IMR-90 (cell line): Measurements from ENCODE around the gene CNDP1. TPM values are rescaled to one million over a fixed set of nuclear protein-coding genes. Genes with fewer than 3 reads are reported as not detected.

Source experiments
- ATAC-seq: fragments of 200-7000 bp; cut with Tn5 transposase; 2 replicates; pipeline ENCODE4 v1.9.1; 2020; ENCODE audit warnings: low read depth, mild to moderate bottlenecking, moderate library complexity
- BruUV-seq: library from RNA; stranded (reverse); fragments of 400-500 nt; replicated peaks from 2 replicates; lab custom pipeline; 2021; lab: Mats Ljungman, UMichigan
- CTCF ChIA-PET: fragments of 300-600 bp; formaldehyde crosslinking; extraction: SDS; loops from one replicate; lab custom pipeline; 2021; ENCODE audit warnings: antibody characterized with exemption; lab: Yijun Ruan, JAX
- POLR2A ChIA-PET: fragments of 300-600 bp; sonication (Branson Sonifier 250); formaldehyde crosslinking; loops from one replicate; lab custom pipeline; 2022; ENCODE audit warnings: antibody characterized with exemption; ENCODE audit not compliant: unreplicated experiment; lab: Charles Lee
- DNase-seq: peaks from one replicate; pipeline ENCODE4 v3.0.0; 2013
- H2AFZ ChIP-seq: replicated peaks from 2 replicates; pipeline ENCODE3; 2013; ENCODE audit warnings: low read length, mild to moderate bottlenecking; ENCODE audit not compliant: poor library complexity
- H2AK5ac ChIP-seq: 2 replicates; pipeline ENCODE4 v1.6.1; 2013; ENCODE audit warnings: low read depth, low read length, inconsistent platforms
- H2AK9ac ChIP-seq: replicated peaks from 2 replicates; pipeline ENCODE3; 2013; ENCODE audit warnings: mild to moderate bottlenecking, low read depth, low read length, moderate library complexity; ENCODE audit not compliant: poor library complexity
- H2BK120ac ChIP-seq: 2 replicates; pipeline ENCODE4 v1.6.1; 2013; ENCODE audit warnings: low read depth, low read length, inconsistent platforms
- H2BK15ac ChIP-seq: 3 replicates; pipeline ENCODE4 v1.6.1; 2013; ENCODE audit warnings: low read depth, low read length, inconsistent platforms
- H2BK20ac ChIP-seq: 2 replicates; pipeline ENCODE4 v1.6.1; 2013; ENCODE audit warnings: low read depth, mild to moderate bottlenecking, inconsistent platforms, low read length, moderate library complexity
- H2BK5ac ChIP-seq: 2 replicates; pipeline ENCODE4 v1.6.1; 2013; ENCODE audit warnings: mild to moderate bottlenecking, low read depth, low read length, inconsistent platforms; ENCODE audit not compliant: poor library complexity, severe bottlenecking
- H3K14ac ChIP-seq: replicated peaks from 2 replicates; pipeline ENCODE4 v1.6.1; 2013; ENCODE audit warnings: low read depth, low read length, inconsistent platforms
- H3K18ac ChIP-seq: 2 replicates; pipeline ENCODE4 v1.6.1; 2013; ENCODE audit warnings: low read depth, low read length, control low read depth
- H3K23ac ChIP-seq: 2 replicates; pipeline ENCODE4 v1.6.1; 2013; ENCODE audit warnings: low read depth, low read length, inconsistent platforms
- H3K27ac ChIP-seq: 2 replicates; pipeline ENCODE4 v1.5.1; 2013; ENCODE audit warnings: mild to moderate bottlenecking, control low read depth, low read length; ENCODE audit not compliant: insufficient read depth
- H3K27me3 ChIP-seq: 2 replicates; pipeline ENCODE4 v1.6.1; 2013; ENCODE audit warnings: low read length; ENCODE audit not compliant: control insufficient read depth, insufficient read depth
- H3K36me3 ChIP-seq: 2 replicates; pipeline ENCODE4 v1.6.1; 2013; ENCODE audit warnings: low read length, mixed read lengths; ENCODE audit not compliant: control insufficient read depth, insufficient read depth
- H3K4ac ChIP-seq: 2 replicates; pipeline ENCODE4 v1.6.1; 2013; ENCODE audit warnings: low read depth, low read length, inconsistent platforms
- H3K4me1 ChIP-seq: 2 replicates; pipeline ENCODE4 v1.6.1; 2013; ENCODE audit warnings: low read length, mixed read lengths; ENCODE audit not compliant: control insufficient read depth, insufficient read depth
- H3K4me2 ChIP-seq: 2 replicates; pipeline ENCODE4 v1.6.1; 2013; ENCODE audit warnings: low read depth, mild to moderate bottlenecking, control low read depth, low read length, moderate library complexity
- H3K4me3 ChIP-seq: 2 replicates; pipeline ENCODE4 v1.5.1; 2013; ENCODE audit warnings: low read depth, mild to moderate bottlenecking, control low read depth, low read length, moderate library complexity; ENCODE audit not compliant: insufficient read depth
- H3K56ac ChIP-seq: 2 replicates; pipeline ENCODE4 v1.6.1; 2013; ENCODE audit warnings: low read length, inconsistent platforms; ENCODE audit not compliant: insufficient read depth; ENCODE audit errors: extremely low read depth
- H3K79me1 ChIP-seq, 2 experiments: 2 replicates each; pipeline ENCODE4 v1.6.1; 2013; ENCODE audit warnings: low read length in 2 of 2, inconsistent platforms in 1 of 2, low read depth in 1 of 2
- H3K9ac ChIP-seq: 2 replicates; pipeline ENCODE4 v1.6.1; 2013; ENCODE audit warnings: low read depth, low read length, control low read depth
- H3K9me1 ChIP-seq: 2 replicates; pipeline ENCODE4 v1.6.1; 2013; ENCODE audit warnings: low read length, inconsistent platforms; ENCODE audit not compliant: insufficient read depth
- H3K9me3 ChIP-seq: 2 replicates; pipeline ENCODE4 v1.6.1; 2013; ENCODE audit warnings: low read length; ENCODE audit not compliant: control insufficient read depth, insufficient read depth
- H4K20me1 ChIP-seq: 2 replicates; pipeline ENCODE4 v1.6.1; 2013; ENCODE audit warnings: low read length, inconsistent platforms; ENCODE audit not compliant: insufficient read depth
- H4K5ac ChIP-seq: 2 replicates; pipeline ENCODE4 v1.6.1; 2013; ENCODE audit warnings: mild to moderate bottlenecking, low read depth, low read length, control low read depth
- H4K8ac ChIP-seq, 2 experiments: 2 replicates each; pipeline ENCODE4 v1.6.1; 2013; ENCODE audit warnings: low read depth in 2 of 2, low read length in 2 of 2, control low read depth in 1 of 2, inconsistent platforms in 1 of 2
- H4K91ac ChIP-seq: 2 replicates; pipeline ENCODE4 v1.6.1; 2013; ENCODE audit warnings: low read depth, low read length, inconsistent platforms; ENCODE audit not compliant: insufficient read depth
- CEBPB ChIP-seq: IDR thresholded peaks from 2 replicates; pipeline ENCODE4 v1.6.1; 2012; ENCODE audit warnings: low read depth, low read length, improper control_type of control experiment
- ELK1 ChIP-seq: fragments of 150-350 bp; IDR thresholded peaks from 2 replicates; pipeline ENCODE4 v1.6.1; 2016; ENCODE audit warnings: low read depth, mild to moderate bottlenecking, low read length, moderate library complexity, borderline replicate concordance
- MAFK ChIP-seq: IDR thresholded peaks from 2 replicates; pipeline ENCODE4 v1.6.1; 2012; ENCODE audit warnings: low read depth, low read length, improper control_type of control experiment
- MAZ ChIP-seq: IDR thresholded peaks from 2 replicates; pipeline ENCODE4 v1.6.1; 2012; ENCODE audit warnings: low read depth, mild to moderate bottlenecking, low read length, improper control_type of control experiment, moderate library complexity, borderline replicate concordance
- NFE2L2 ChIP-seq: fragments of 150-350 bp; IDR thresholded peaks from 2 replicates; pipeline ENCODE4 v1.6.1; 2016; ENCODE audit warnings: low read depth, mild to moderate bottlenecking, low read length
- POLR2A ChIP-seq: IDR thresholded peaks from 2 replicates; pipeline ENCODE4 v1.6.1; 2012; ENCODE audit warnings: mild to moderate bottlenecking, low read depth, low read length
- RAD21 ChIP-seq: IDR thresholded peaks from 2 replicates; pipeline ENCODE4 v1.6.1; 2012; ENCODE audit warnings: low read length, improper control_type of control experiment
- RCOR1 ChIP-seq: IDR thresholded peaks from 2 replicates; pipeline ENCODE4 v1.6.1; 2012; ENCODE audit warnings: mild to moderate bottlenecking, low read length, improper control_type of control experiment; ENCODE audit not compliant: insufficient replicate concordance
- RFX5 ChIP-seq: IDR thresholded peaks from 2 replicates; pipeline ENCODE4 v1.8.0; 2012; ENCODE audit warnings: low read depth, mild to moderate bottlenecking, low read length, moderate library complexity
- SMC3 ChIP-seq: fragments of 150-350 bp; IDR thresholded peaks from 2 replicates; pipeline ENCODE4 v1.6.1; 2016; ENCODE audit warnings: low read depth, mild to moderate bottlenecking, antibody characterized with exemption, low read length, moderate library complexity
- WGBS, 2 experiments: methylation state at CpG; one replicate each; pipeline versions ENCODE4 v1.1.5 to v1.1.7; 2013; ENCODE audit warnings: missing lambda C conversion rate in 2 of 2; ENCODE audit not compliant: insufficient read length in 1 of 2; ENCODE audit errors: extremely low coverage in 2 of 2; 5-methylcytosine and 5-hydroxymethylcytosine counted together
- dilution Hi-C: fragments of 300-500 bp; cut with HindIII; formaldehyde crosslinking; loops from one replicate; pipeline ENCODE4 v1.14.3; 2018; ENCODE audit warnings: low sequenced_read_pairs; ENCODE audit not compliant: unreplicated experiment
- in situ Hi-C: fragments of 300-500 bp; cut with MboI; formaldehyde crosslinking; loops from 3 replicates; pipeline ENCODE4 v1.14.3; 2019; ENCODE audit warnings: low sequenced_read_pairs, inconsistent platforms, mixed read lengths
- intact Hi-C: fragments of 100-400 bp; cut with micrococcal nuclease; formaldehyde crosslinking; loops from 2 replicates; pipeline ENCODE4 v1.10.0; 2022
- polyA plus RNA-seq, 3 experiments: library from polyadenylated mRNA; depleted of rRNA; stranded (reverse); fragments of >200 nt; gene quantifications; 2 replicates each; pipeline ENCODE4 v1.2.3, GENCODE V29; 2012; ENCODE audit warnings: low replicate concordance in 1 of 3
- total RNA-seq: library from RNA; depleted of rRNA; stranded (reverse); fragments of >200 nt; gene quantifications from 2 replicates; pipeline ENCODE4 v1.2.3, GENCODE V29; 2012

Gene CNDP1
- total and polyA plus RNA-seq, 2 of the 4 experiments (the other 2 are of a cell fraction), result not detected

DNA sequence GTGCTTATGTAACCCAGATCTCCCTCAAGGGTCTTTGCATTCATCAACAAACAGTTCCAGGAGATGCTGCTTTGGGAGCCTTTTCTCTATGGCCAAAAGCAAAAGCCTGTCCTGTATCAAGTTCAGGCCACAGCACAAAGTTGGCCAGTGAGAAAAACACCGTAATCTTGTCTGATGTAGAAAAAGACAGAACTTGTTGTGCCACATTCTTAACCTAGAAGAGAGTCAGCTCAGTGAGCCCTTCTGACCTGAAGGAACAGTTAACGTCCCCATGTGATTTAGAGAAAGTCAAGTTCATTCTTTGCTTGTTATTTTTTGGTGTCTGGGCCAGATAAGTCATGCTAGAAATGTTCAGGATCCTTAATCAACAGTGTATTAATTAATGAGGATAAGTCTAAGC is 7.8 kb upstream of the CNDP1 start:
- H2BK5ac ChIP-seq, result no peak overlapping the region
- no peak overlapping the region for H3K4ac ChIP-seq
- no peak overlapping the region for H3K4me3 ChIP-seq
- H3K18ac ChIP-seq, result no peak overlapping the region
- H3K9me3 ChIP-seq, result no peaks in the 10 kb centered on the region
- dilution Hi-C loops, result no loop called here
- no peak overlapping the region for H2AK9ac ChIP-seq
- DNase-seq (no peak), ATAC-seq (no peak)
- no peak overlapping the region for H2AK5ac ChIP-seq
- no peak overlapping the region for H3K4me2 ChIP-seq
- H3K36me3 ChIP-seq, result no peaks in the 10 kb centered on the region
- H3K14ac ChIP-seq, result no peak overlapping the region
- no peak overlapping the region for H3K23ac ChIP-seq
- intact Hi-C loops, result no loop called here
- no peaks in the 10 kb centered on the region for H4K20me1 ChIP-seq
- no peak overlapping the region for H4K91ac ChIP-seq
- H2AFZ ChIP-seq, result no peak overlapping the region
- no peaks in the 10 kb centered on the region; the same call in 1 of the 2 replicates for H3K9me1 ChIP-seq
- no peaks in the 10 kb centered on the region for H3K79me1 ChIP-seq
- H3K56ac ChIP-seq, result no peak overlapping the region
- no peak overlapping the region for H4K5ac ChIP-seq
- H2BK15ac ChIP-seq, result no peak overlapping the region
- 100% methylated on average over 1 of the region's 2 CpGs; no CpG with 5 or more reads in 1 of the 2 experiments for WGBS, 2 experiments
- ChIA-PET CTCF (no interaction called here), POLR2A (no interaction called here)
- TF ChIP-seq RCOR1, result no peak
- no peak for TF ChIP-seq RAD21
- TF ChIP-seq SMC3, result no peak
- TF ChIP-seq POLR2A, result no peak
- TF ChIP-seq CEBPB, result no peak
- TF ChIP-seq MAFK, result no peak
- no peak for TF ChIP-seq MAZ
- no peak for TF ChIP-seq ELK1
- TF ChIP-seq NFE2L2, result no peak
- TF ChIP-seq RFX5, result no peak
- H3K27me3 ChIP-seq, result peaks cover 5% of the 10 kb centered on the region
- no peak overlapping the region for H4K8ac ChIP-seq
- no peak overlapping the region for H3K27ac ChIP-seq
- BruUV-seq, result no TSS peak
- H3K9ac ChIP-seq, result no peak overlapping the region
- H3K4me1 ChIP-seq, result peaks cover 1% of the 10 kb centered on the region; the same call in 1 of the 2 replicates
- in situ Hi-C loops, result no loop called here
- H2BK120ac ChIP-seq, result no peak overlapping the region
- no peak overlapping the region for H2BK20ac ChIP-seq
